Pancreas (tissue), 10 donors: ENCODE measurements around the gene SLC4A5. TPM values are rescaled to one million over a fixed set of nuclear protein-coding genes. Genes with fewer than 3 reads are reported as not detected.
A peak's percentile ranks its signal among the peaks of the same experiment; 100 is the strongest.

Experiments
- ATAC-seq, 4 donors: fragments of 200-7000 bp; cut with Tn5 transposase; one replicate each; pipeline versions ENCODE4 v1.8.0 to v1.9.1; 2020; ENCODE audit warnings: mild to moderate bottlenecking in 4 of 4, moderate library complexity in 4 of 4
- DNase-seq, 6 donors: peaks; one replicate each; pipeline ENCODE4 v3.0.0-alpha.2; 2020
- FAIRE-seq: peaks from 2 replicates; lab custom pipeline; 2012; peaks lifted over from hg19 to GRCh38; lab: Jason Lieb, UNC
- H3K27ac ChIP-seq, 4 donors: fragments of 200-600 bp; sonication (generic); 1 replicate in 3 of 4; 2 replicates in 1 of 4; pipeline versions ENCODE4 v1.5.0 to v1.8.0; 2020
- H3K27me3 ChIP-seq, 4 donors: fragments of 200-600 bp; one replicate each; pipeline ENCODE4 v1.8.0; 2021
- H3K36me3 ChIP-seq, 3 donors: fragments of 200-600 bp; sonication (generic) in 1 of 3; one replicate each; pipeline versions ENCODE4 v1.5.0 to v1.8.0; 2020 to 2021
- H3K4me1 ChIP-seq, 3 donors: fragments of 200-600 bp; one replicate each; pipeline ENCODE4 v1.8.0; 2021
- H3K4me3 ChIP-seq, 4 donors: fragments of 200-600 bp; sonication (generic) in 2 of 4; one replicate each; pipeline versions ENCODE4 v1.5.0 to v1.8.0; 2020 to 2021
- H3K9me3 ChIP-seq, 4 donors: fragments of 200-600 bp; one replicate each; pipeline ENCODE4 v1.8.0; 2021
- CTCF ChIP-seq, 4 donors: fragments of 200-600 bp; sonication (generic) in 3 of 4; IDR thresholded peaks; one replicate each; pipeline versions ENCODE4 v1.5.0 to v1.8.0; 2021; ENCODE audit warnings: antibody characterized with exemption in 4 of 4
- WGBS, 2 donors: extraction: QIAGEN DNeasy Blood & Tissue Kit; methylation state at CpG; one replicate each; pipeline ENCODE4 v1.1.7; 2013; 5-methylcytosine and 5-hydroxymethylcytosine counted together
- intact Hi-C, 3 donors: fragments of 100-400 bp; cut with DNase I; formaldehyde crosslinking; loops; one replicate each; pipeline versions ENCODE4 v1.11.1 to v1.14.2; 2022
- polyA plus RNA-seq, 2 donors: library from polyadenylated mRNA; stranded (reverse); fragments of 200-250 nt; gene quantifications; one replicate each; pipeline ENCODE4 v1.2.3, GENCODE V29; 2013
- total RNA-seq, 6 donors: library from RNA; stranded (reverse); fragmentation: NEBNext Ultra II Directional in 4 of 6; extraction: Animal tissue kit (Norgen Biotek cat#: 25700) in 4 of 6; gene quantifications; one replicate each; pipeline versions ENCODE4 v1.2.1 to v1.2.4, GENCODE V29; 2021 to 2023
- donor health status: healthy with polysubstance abuse.
- donor health status: DM: no; HTN: no; CAD: no; lungs with moderate emphysema.
- donor health status: DM: no; HTN: no; CAD: no.
- donor health status: control.
- donor health status: control.
- donor health status: Bipolar disorder and iron deficiency.
- donor health status: DM: yes; HTN: yes; CAD: no.
- donor health status: DM: no; HTN: no; CAD: no.
- donor health status: DM: no; HTN: no; CAD: no.
- donor health status: DM: yes; HTN: yes; CAD: no.

The SLC4A5 gene
- total and polyA plus RNA-seq, 8 donors = 0.60 to 2.2 (median 1.4) TPM

- Histone ChIP-seq H3K9me3 (no peaks in the 10 kb centered on the region), H3K27ac (peak overlapping the region in 3 of 4 donors; percentile 73 to 84 (median 82)), H3K4me1 (peaks cover 6 to 21% (median 17%) of the 10 kb centered on the region in 3 donors), H3K36me3 (no peaks in the 10 kb centered on the region), H3K4me3 (peak overlapping the region; percentile 53 to 92 (median 63)), H3K27me3 (no peaks in the 10 kb centered on the region)
- ATAC-seq (no peak), FAIRE-seq (no peak), DNase-seq (no peak)
- intact Hi-C loops = no loop called here
- WGBS, 2 donors = 35 to 36% methylated on average over 17 to 18 of the region's 18 CpGs
- no peak for TF ChIP-seq CTCF (IDR thresholded peaks at IDR 0.05)
Measured at GRCh38 chr2:74198023-74198460, 145.2 kb downstream of the SLC4A5 start.

GRCh38 chr2:74197049-74197448 is 146.2 kb downstream of the SLC4A5 start:
- DNase-seq (no peak), ATAC-seq (no peak), FAIRE-seq (no peak)
- intact Hi-C loops = no loop called here
- no peaks in the 10 kb centered on the region for H3K27me3 ChIP-seq
- no peak overlapping the region for H3K4me3 ChIP-seq
- H3K9me3 ChIP-seq = no peaks in the 10 kb centered on the region
- H3K4me1 ChIP-seq = peaks cover 6 to 28% (median 22%) of the 10 kb centered on the region in 3 donors
- H3K36me3 ChIP-seq = no peaks in the 10 kb centered on the region
- no peak for TF ChIP-seq CTCF (IDR thresholded peaks at IDR 0.05)
- H3K27ac ChIP-seq = no peak overlapping the region
- 54 to 55% methylated on average over 4 of the region's 4 CpGs for WGBS, 2 donors

GRCh38 chr2:74194799-74195198 is 148.4 kb downstream of the SLC4A5 start:
- Histone ChIP-seq H3K27me3 (no peaks in the 10 kb centered on the region), H3K9me3 (no peaks in the 10 kb centered on the region), H3K4me3 (no peak overlapping the region), H3K4me1 (peaks cover 2 to 12% (median 8%) of the 10 kb centered on the region in 3 donors), H3K27ac (no peak overlapping the region), H3K36me3 (no peaks in the 10 kb centered on the region)
- intact Hi-C loops = no loop called here
- TF ChIP-seq CTCF (IDR thresholded peaks at IDR 0.05) = no peak
- 57 to 82% methylated on average over 1 of the region's 1 CpG for WGBS, 2 donors
- FAIRE-seq (no peak), DNase-seq (no peak), ATAC-seq (no peak)

GRCh38 chr2:74191596-74192380 is 151.4 kb downstream of the SLC4A5 start:
- 53% methylated on average over 6 of the region's 6 CpGs for WGBS, 2 donors
- no peaks in the 10 kb centered on the region for H3K27me3 ChIP-seq
- H3K9me3 ChIP-seq = no peaks in the 10 kb centered on the region
- FAIRE-seq (no peak), DNase-seq (peak in 4 of 6 donors; percentile 32 to 63 (median 48)), ATAC-seq (peak; percentile 57 to 88 (median 77))
- TF ChIP-seq CTCF (IDR thresholded peaks at IDR 0.05) = no peak
- H3K4me1 ChIP-seq = peaks cover 0 to 12% (median 6%) of the 10 kb centered on the region in 3 donors
- no peak overlapping the region for H3K4me3 ChIP-seq
- intact Hi-C loops = no loop called here
- no peaks in the 10 kb centered on the region for H3K36me3 ChIP-seq
- H3K27ac ChIP-seq = peak overlapping the region in 2 of 4 donors; percentile 31 to 41

GRCh38 chr2:74188696-74189095 is 154.5 kb downstream of the SLC4A5 start:
- no peak overlapping the region for H3K4me3 ChIP-seq
- DNase-seq (no peak), FAIRE-seq (no peak), ATAC-seq (no peak)
- H3K4me1 ChIP-seq = peaks cover 0 to 12% (median 6%) of the 10 kb centered on the region in 3 donors
- 95 to 100% methylated on average over 3 of the region's 3 CpGs for WGBS, 2 donors
- H3K27me3 ChIP-seq = no peaks in the 10 kb centered on the region
- intact Hi-C loops = no loop called here
- H3K27ac ChIP-seq = no peak overlapping the region
- H3K36me3 ChIP-seq = no peaks in the 10 kb centered on the region
- TF ChIP-seq CTCF (IDR thresholded peaks at IDR 0.05) = no peak
- no peaks in the 10 kb centered on the region for H3K9me3 ChIP-seq
